GM21360 (cell line): ENCODE measurements around the gene PIGL.
"Not testable (repeated sequence)": the region's sequence is repeated elsewhere in the genome, so short reads cannot be mapped to it uniquely, and the experiment has no call there.

ENCODE experiments used
- ATAC-seq: cut with Tn5 transposase; IDR thresholded peaks from one replicate; pipeline ENCODE4 v1.9.1; 2021; ENCODE audit warnings: mild to moderate bottlenecking, moderate library complexity; ENCODE audit not compliant: unreplicated experiment

The PIGL gene

GRCh38 chr17:16216341-16217001, 539 bp upstream of the PIGL start:
- ATAC-seq = not testable (repeated sequence)

DNA sequence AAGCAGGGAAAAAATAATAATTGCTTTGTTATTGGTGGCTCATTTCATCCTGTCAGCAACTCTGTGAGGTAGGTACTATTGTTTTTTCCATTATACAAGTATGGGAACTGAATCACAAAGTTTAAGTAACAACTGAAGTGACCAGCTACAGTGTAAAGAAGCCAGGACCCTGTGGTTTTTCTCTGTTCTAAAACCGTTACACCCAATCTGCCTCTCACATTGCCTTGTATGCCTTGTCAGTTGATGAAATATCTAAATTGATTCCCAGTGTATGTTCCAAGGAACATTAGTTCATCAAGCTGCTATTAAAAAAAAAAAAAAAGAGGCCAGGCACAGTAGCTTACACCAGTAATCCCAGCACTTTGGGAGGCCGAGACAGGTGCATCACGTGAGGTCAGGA, 5.4 kb downstream of the PIGL start:
- no peak for ATAC-seq

GRCh38 chr17:16229912-16230561, 13.0 kb downstream of the PIGL start:
- not testable (repeated sequence) for ATAC-seq

DNA sequence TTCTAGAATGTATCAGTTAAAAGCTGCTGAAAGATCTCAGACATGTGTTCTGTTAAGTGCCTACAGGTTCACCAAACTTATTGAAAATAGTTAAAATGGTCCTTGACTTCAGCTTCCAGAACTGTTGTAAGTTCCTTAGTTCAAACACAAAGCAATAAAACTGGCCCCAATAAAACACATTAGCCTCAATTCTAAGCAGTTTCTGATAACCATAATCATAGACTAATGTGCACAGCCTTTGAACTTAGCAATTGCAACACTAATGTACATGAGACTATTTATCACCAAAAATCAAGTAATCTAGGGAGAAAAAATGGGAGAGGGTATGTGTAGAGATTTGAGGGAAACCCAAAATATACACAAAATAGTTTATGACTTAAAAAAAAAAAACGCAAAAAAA, 15.4 kb downstream of the PIGL start:
- no peak for ATAC-seq

DNA sequence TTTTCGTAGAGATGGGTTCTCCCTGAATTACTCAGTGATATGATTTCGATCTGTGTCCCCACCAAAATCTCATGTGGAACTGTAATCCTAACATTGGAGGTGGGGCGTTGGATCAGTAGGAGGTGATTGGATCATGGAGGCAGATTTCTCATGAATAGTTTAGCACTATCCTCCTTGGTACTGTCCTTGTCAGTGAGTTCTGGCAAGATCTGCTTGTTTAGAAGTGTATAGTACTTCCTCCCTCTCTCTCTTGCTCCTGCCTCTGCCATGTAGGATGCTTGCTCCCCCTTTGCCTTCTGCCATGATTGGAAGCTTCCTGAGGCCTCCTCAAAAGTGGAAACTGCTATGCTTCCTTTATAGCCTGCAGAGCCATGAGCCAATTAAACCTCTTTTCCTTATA, 22.9 kb downstream of the PIGL start:
- no peak for ATAC-seq

DNA sequence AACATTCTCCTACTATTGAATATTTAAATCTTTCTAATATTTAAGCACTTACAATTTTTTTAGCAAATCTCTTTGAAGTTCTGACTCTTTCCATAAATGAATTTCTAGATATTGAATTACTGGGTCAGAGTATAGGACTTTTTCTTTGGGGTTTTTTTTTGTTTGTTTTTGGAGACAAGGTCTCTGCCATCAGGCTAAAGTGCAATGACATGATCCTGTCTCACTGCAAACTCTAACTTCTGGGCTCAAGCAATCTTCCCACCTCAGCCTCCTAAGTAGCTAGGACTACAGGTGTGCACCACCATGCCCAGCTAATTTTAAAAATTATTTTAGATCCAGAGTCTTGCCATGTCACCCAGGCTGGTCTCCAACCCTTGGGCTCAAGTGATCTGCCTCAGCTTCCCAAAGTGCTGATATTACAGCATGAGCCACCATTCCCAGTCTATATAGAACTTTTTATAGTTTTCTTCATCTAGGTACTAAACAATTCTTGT, 24.9 kb downstream of the PIGL start:
- ATAC-seq = no peak

DNA sequence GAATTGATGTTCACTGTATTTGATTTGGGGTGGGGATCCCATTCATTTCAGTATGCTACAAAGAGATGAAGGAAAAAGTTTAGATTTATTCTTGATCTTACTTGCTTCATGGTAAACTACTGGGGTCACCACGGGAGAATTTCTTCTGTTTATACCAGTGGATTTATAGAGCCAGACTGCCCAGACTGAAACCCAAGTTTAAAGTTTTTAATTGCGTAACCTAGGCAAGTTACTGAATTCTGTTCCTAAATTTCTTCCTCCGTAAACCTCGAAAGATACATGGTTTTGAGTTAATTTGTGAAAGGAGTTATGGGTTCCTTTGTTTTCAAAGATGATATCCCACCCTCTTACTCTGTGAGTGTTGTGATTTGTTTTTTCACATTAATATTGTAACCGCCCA, 26.4 kb downstream of the PIGL start:
- no peak for ATAC-seq

- no peak for ATAC-seq
Observed at GRCh38 chr17:16243801-16244567, 27.0 kb downstream of the PIGL start.

- ATAC-seq = no peak
Observed at GRCh38 chr17:16247586-16247984, 30.6 kb downstream of the PIGL start.

GRCh38 chr17:16250635-16251034, 33.6 kb downstream of the PIGL start:
- no peak for ATAC-seq

DNA sequence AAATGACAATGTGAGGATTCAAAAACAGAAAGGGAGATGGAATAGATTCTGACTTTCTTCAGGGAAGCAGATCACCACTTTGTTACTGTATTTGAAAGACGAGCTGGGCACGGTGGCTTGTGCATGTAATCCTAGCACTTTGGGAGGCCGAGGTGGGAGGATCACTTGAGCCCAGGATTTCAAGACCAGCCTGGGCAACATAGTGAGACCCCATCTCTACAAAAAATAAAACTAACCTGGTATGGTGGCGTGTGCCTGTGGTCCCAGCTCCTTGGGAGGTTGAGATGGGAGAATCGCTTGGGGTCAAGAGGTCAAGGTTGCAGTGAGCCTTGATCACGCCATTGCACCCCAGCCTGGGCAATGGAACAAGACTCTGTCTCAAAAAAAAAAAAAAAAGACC, 34.0 kb downstream of the PIGL start:
- no peak for ATAC-seq

DNA sequence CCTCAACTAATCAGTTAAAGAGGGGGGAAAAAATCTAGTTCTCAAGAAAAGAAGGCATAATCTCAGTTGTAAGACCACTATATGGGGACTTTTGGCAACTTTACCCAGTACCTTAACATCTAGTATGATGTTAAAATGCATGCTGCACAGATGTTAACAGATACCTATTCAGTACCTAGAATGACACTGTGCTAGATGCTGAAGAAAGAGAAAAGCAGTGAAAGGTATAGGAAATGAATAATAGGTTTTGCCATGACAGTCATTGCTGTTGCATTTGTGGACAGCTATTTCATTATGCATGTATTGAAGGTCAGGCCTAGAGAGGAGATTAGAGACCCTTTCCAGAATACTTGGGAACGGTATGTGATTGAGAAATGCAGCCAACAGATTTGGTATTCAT, 34.5 kb downstream of the PIGL start:
- ATAC-seq = no peak

GRCh38 chr17:16254773-16255400, 37.9 kb downstream of the PIGL start:
- ATAC-seq = no peak

DNA sequence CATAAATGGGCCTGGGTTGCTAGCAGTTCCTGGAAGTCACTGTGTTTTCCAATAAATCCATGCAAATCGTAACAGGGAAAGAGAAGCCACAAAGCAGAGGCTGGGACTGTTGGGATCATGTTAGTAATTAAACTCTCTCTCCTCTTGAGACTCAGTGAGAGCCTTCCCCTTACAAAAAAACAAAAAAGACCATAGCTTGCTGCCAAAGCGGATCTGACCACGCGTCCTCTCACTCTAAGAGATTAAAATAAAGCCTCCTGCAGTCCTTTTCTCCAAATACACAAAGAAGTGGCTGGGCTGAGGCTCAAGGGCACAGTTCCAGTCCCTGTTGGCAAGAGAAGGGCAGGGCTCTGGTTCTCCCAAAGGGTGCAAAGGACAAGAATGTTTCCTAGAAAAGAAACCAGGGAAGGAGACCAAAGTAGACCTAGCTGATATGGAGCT, 38.5 kb downstream of the PIGL start:
- ATAC-seq = no peak

- ATAC-seq = no peak
Observed at GRCh38 chr17:16258901-16259300, 41.9 kb downstream of the PIGL start.

DNA sequence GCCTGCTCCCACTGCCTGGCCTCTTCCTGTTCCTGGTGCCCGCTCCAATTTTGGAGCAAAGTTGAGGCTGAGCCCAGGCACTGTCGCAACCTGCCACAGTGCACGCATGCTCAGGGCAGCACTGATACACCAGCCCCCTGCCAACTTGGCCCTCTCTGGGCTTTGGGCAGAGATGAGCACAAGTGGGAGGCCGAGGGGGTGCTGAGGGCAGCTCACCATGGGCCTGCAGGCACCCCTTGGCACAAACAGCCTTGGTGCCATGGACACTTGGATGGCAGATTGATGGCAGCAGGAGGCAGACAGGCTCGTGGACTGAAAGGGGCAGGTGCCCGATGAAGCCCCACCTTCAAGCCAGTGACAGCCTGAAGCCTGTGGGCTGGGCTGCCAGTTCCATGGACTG, 42.9 kb downstream of the PIGL start:
- ATAC-seq = no peak

- ATAC-seq = no peak
Observed at GRCh38 chr17:16261049-16261448, 44.0 kb downstream of the PIGL start.

GRCh38 chr17:16262201-16262600, 45.2 kb downstream of the PIGL start:
- ATAC-seq = no peak

DNA sequence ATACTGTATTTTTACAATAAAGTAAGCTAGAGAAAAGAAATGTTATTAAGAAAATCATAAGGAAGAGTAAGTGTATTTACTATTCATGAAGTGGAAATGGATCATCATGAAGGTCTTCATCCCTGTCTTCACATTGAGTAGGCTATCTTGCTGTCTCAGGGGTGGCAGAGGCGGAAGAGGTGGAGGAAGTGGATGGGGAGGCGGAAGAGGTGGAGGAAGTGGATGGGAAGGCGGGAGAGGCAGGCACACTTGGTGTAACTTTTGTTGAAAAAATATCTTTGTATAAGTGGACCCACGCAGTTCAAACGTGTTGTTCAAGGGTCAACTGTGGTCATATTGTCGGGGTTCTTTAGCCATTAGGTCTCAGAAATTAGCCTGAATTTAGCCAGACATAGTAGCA, 50.2 kb downstream of the PIGL start:
- ATAC-seq = no peak

GRCh38 chr17:16269658-16270057, 52.6 kb downstream of the PIGL start:
- ATAC-seq = no peak

GRCh38 chr17:16272111-16272840, 55.3 kb downstream of the PIGL start:
- no peak for ATAC-seq
